HepG2 (cell line): ENCODE results near the gene PNPLA3. TPM values are rescaled to one million over a fixed set of nuclear protein-coding genes. Genes with fewer than 3 reads are reported as not detected.

Experiments used
- ATAC-seq: fragments of 200-7000 bp; cut with Tn5 transposase; 3 replicates; pipeline ENCODE4 v1.9.1; 2020; ENCODE audit warnings: mild to moderate bottlenecking, moderate library complexity
- BruUV-seq: library from RNA; stranded (reverse); fragments of 400-500 nt; replicated peaks from 2 replicates; lab custom pipeline; 2021; lab: Mats Ljungman, UMichigan
- CTCF ChIA-PET: fragments of 300-600 bp; formaldehyde crosslinking; extraction: SDS; loops from one replicate; lab custom pipeline; 2021; ENCODE audit warnings: low total read pairs, inconsistent platforms, low intra/inter-chr PET ratio; lab: Yijun Ruan, JAX
- POLR2A ChIA-PET: fragments of 350-600 bp; sonication (Branson Sonifier 250); formaldehyde crosslinking; loops from one replicate; lab custom pipeline; 2020; ENCODE audit warnings: antibody characterized with exemption, inconsistent platforms; lab: Yijun Ruan, JAX
- DNase-seq: peaks from one replicate; pipeline ENCODE4 v3.0.0-alpha.2; 2015; ENCODE audit warnings: low spot score
- FAIRE-seq: peaks from 3 replicates; lab custom pipeline; 2011; peaks lifted over from hg19 to GRCh38; lab: Jason Lieb, UNC
- H2AFZ ChIP-seq: one replicate; pipeline ENCODE4 v1.6.1; 2011; ENCODE audit warnings: low read length, inconsistent platforms
- H3K27ac ChIP-seq: fragments of 300-600 bp; 3 replicates; pipeline ENCODE4 v1.8.0; 2011; ENCODE audit warnings: mixed run types, mild to moderate bottlenecking, mixed read lengths, low read length, inconsistent platforms; ENCODE audit not compliant: insufficient read depth; ENCODE audit errors: extremely low read length
- H3K27me3 ChIP-seq, 2 experiments: fragments of 200-600 bp in 1 of 2; 2 replicates in 1 of 2; 3 replicates in 1 of 2; pipeline versions ENCODE4 v1.6.0 to v1.8.0; 2011; ENCODE audit warnings: low read length in 2 of 2, mild to moderate bottlenecking in 2 of 2, moderate library complexity in 2 of 2, inconsistent platforms in 1 of 2; ENCODE audit not compliant: insufficient read depth in 2 of 2, control insufficient read depth in 1 of 2
- H3K36me3 ChIP-seq, 2 experiments: fragments of 200-600 bp in 1 of 2; replicated peaks in 1 of 2; 2 replicates in 1 of 2; 3 replicates in 1 of 2; pipeline versions ENCODE4 v1.5.1 to v1.8.0; 2011; ENCODE audit warnings: low read length in 2 of 2, inconsistent platforms in 1 of 2; ENCODE audit not compliant: insufficient read depth in 2 of 2, control insufficient read depth in 1 of 2
- H3K4me1 ChIP-seq: 2 replicates; pipeline ENCODE4 v1.5.1; 2012; ENCODE audit warnings: low read length, inconsistent platforms; ENCODE audit not compliant: insufficient read depth
- H3K4me2 ChIP-seq: 2 replicates; pipeline ENCODE4 v1.6.0; 2011; ENCODE audit warnings: low read depth, low read length, inconsistent platforms
- H3K4me3 ChIP-seq, 3 experiments: fragments of 200-600 bp in 1 of 3; sonication (generic), shearing (Covaris generic) in 1 of 3; replicated peaks in 1 of 3; 2 replicates each; pipeline ENCODE4 v1.5.1; 2011 to 2016; ENCODE audit warnings: low read length in 3 of 3, inconsistent platforms in 2 of 3, low read depth in 2 of 3, mild to moderate bottlenecking in 2 of 3, control low read depth in 1 of 3, mixed read lengths in 1 of 3; ENCODE audit not compliant: insufficient read depth in 1 of 3
- H3K79me2 ChIP-seq: one replicate; pipeline ENCODE4 v1.6.1; 2011; ENCODE audit warnings: low read length, inconsistent platforms; ENCODE audit not compliant: insufficient read depth
- H3K9ac ChIP-seq: 2 replicates; pipeline ENCODE4 v1.6.0; 2011; ENCODE audit warnings: mild to moderate bottlenecking, low read depth, low read length, inconsistent platforms; ENCODE audit not compliant: insufficient read depth
- H3K9me3 ChIP-seq: 2 replicates; pipeline ENCODE4 v1.5.1; 2012; ENCODE audit warnings: mild to moderate bottlenecking, low read length
- H4K20me1 ChIP-seq: 2 replicates; pipeline ENCODE4 v1.6.0; 2011; ENCODE audit warnings: inconsistent platforms, mild to moderate bottlenecking, low read length, moderate library complexity; ENCODE audit not compliant: insufficient read depth
- MLLT10 ChIP-seq: sonication (generic); formaldehyde crosslinking; IDR thresholded peaks from 2 replicates; pipeline ENCODE4 v1.4.0; 2020; ENCODE audit warnings: missing genetic modification reagents
- NONO ChIP-seq, 2 experiments: fragments of 450-650 bp in 1 of 2; sonication (generic) in 1 of 2; formaldehyde crosslinking in 1 of 2; IDR thresholded peaks in 1 of 2; conservative IDR thresholded peaks in 1 of 2; 2 replicates each; pipeline versions ENCODE4 v1.6.1 to v1.8.0; 2017 to 2022; ENCODE audit warnings: mild to moderate bottlenecking in 1 of 2, missing genetic modification reagents in 1 of 2, moderate library complexity in 1 of 2
- PAXIP1 ChIP-seq: sonication (generic); formaldehyde crosslinking; conservative IDR thresholded peaks from 2 replicates; pipeline ENCODE4 v1.4.0; 2020; ENCODE audit warnings: mild to moderate bottlenecking, missing genetic modification reagents, moderate library complexity
- PRDM10 ChIP-seq: sonication (generic); formaldehyde crosslinking; IDR thresholded peaks from 2 replicates; pipeline ENCODE4 v1.4.0; 2020; ENCODE audit warnings: low read depth, missing genetic modification reagents
- RFXANK ChIP-seq: IDR thresholded peaks from 2 replicates; pipeline ENCODE4 v1.6.1; 2016
- ZNF589 ChIP-seq: sonication (generic); formaldehyde crosslinking; conservative IDR thresholded peaks from 2 replicates; pipeline ENCODE4 v1.8.0; 2022; ENCODE audit warnings: mild to moderate bottlenecking, moderate library complexity, missing genetic modification reagents
- ZNF768 ChIP-seq: sonication (generic); formaldehyde crosslinking; IDR thresholded peaks from 2 replicates; pipeline ENCODE4 v1.4.0; 2020; ENCODE audit warnings: missing genetic modification reagents
- WGBS: methylation state at CpG from one replicate; pipeline ENCODE4 v1.1.6; 2017; ENCODE audit warnings: low lambda C conversion rate; 5-methylcytosine and 5-hydroxymethylcytosine counted together
- in situ Hi-C: cut with HindIII; loops from 2 replicates; pipeline ENCODE4 v1.10.0; 2017; ENCODE audit warnings: low pct_unique_long_range_greater_than_20kb; ENCODE audit not compliant: extremely low pct_ligation_motif_present
- intact Hi-C: fragments of 100-400 bp; cut with micrococcal nuclease; formaldehyde crosslinking; loops from one replicate; pipeline ENCODE4 v1.10.0; 2022; ENCODE audit not compliant: unreplicated experiment
- polyA plus RNA-seq, 8 experiments: library from polyadenylated mRNA; depleted of rRNA in 3 of 8; stranded (reverse) in 7 of 8; unstranded in 1 of 8; fragments of >200 nt; fragmentation: Illumina TruSeq in 4 of 8; extraction: Trizol in 4 of 8; gene quantifications; 2 replicates each; pipeline versions ENCODE4 v1.2.1 to v1.2.3, GENCODE V29; 2011 to 2016; ENCODE audit warnings: low read depth in 4 of 8, missing spikeins in 1 of 8, mixed read lengths in 1 of 8; ENCODE audit not compliant: insufficient read depth in 1 of 8
- total RNA-seq, 5 experiments: library from RNA; depleted of rRNA; stranded (reverse); fragments of >200 nt; fragmentation: Illumina TruSeq; extraction: Trizol; gene quantifications; 2 replicates each; pipeline ENCODE4 v1.2.3, GENCODE V29; 2016; ENCODE audit warnings: low read depth in 1 of 5

Gene PNPLA3
- total and polyA plus RNA-seq, 2 of the 13 experiments (the other 11 are each of a cell fraction or from before 2014, with no cell fraction given): 16.9 to 19.8 TPM

- no peak for TF ChIP-seq ZNF589
- no peak for TF ChIP-seq NONO (IDR thresholded peaks at IDR 0.05)
- TF ChIP-seq NONO (CRISPR knock-in tag; conservative IDR thresholded peaks at IDR 0.05): no peak
- no peak for TF ChIP-seq PAXIP1 (CRISPR knock-in tag)
These were observed 8.2 kb downstream of the PNPLA3 start (continued) for GRCh38 chr22:43931771-43932170.

- no peaks in the 10 kb centered on the region for H3K4me1 ChIP-seq
- no peak overlapping the region for H3K27ac ChIP-seq
- no peaks in the 10 kb centered on the region for H3K79me2 ChIP-seq
- TSS peak; percentile 26 for BruUV-seq
- ChIA-PET CTCF (no interaction called here), POLR2A (no interaction called here)
- ATAC-seq (no peak), FAIRE-seq (no peak), DNase-seq (no peak)
- intact Hi-C loops: no loop called here
- H3K36me3 ChIP-seq: peaks cover 28 to 67% of the 10 kb centered on the region in 2 experiments
- H3K4me3 ChIP-seq: no peak overlapping the region
- 0 out of 2 replicates have a peak, but pooled peaks have one; percentile 56 for TF ChIP-seq ZNF768 (CRISPR knock-in tag)
- no peak for TF ChIP-seq MLLT10
- no peak for TF ChIP-seq PRDM10
- no peak for TF ChIP-seq RFXANK (CRISPR knock-in tag)
- H2AFZ ChIP-seq: no peak overlapping the region
- no peak overlapping the region for H3K9ac ChIP-seq
- 74% methylated on average over 5 of the region's 6 CpGs for WGBS
- no peaks in the 10 kb centered on the region for H4K20me1 ChIP-seq
- no peak overlapping the region for H3K4me2 ChIP-seq
- in situ Hi-C loops: no loop called here
- H3K27me3 ChIP-seq: no peaks in the 10 kb centered on the region
- H3K9me3 ChIP-seq: no peaks in the 10 kb centered on the region
These were observed 17.8 kb downstream of the PNPLA3 start for GRCh38 chr22:43941449-43941848.
